ENCODE measurements around the gene CCDC97. TPM values are rescaled to one million over a fixed set of nuclear protein-coding genes. Genes with fewer than 3 reads are reported as not detected.
A peak's percentile ranks its signal among the peaks of the same experiment; 100 is the strongest.

The CCDC97 gene
- total RNA-seq, 6 donors from 2014 or later: 22.0 to 36.7 (median 27.0) TPM

- H3K36me3 ChIP-seq: peaks cover 14 to 25% (median 21%) of the 10 kb centered on the region in 4 donors
- peak overlapping the region; percentile 62 to 98 (median 76) for H3K4me3 ChIP-seq
- peak overlapping the region; percentile 95 to 100 (median 100) for H3K27ac ChIP-seq
- H3K27me3 ChIP-seq: no peaks in the 10 kb centered on the region
- WGBS, 2 donors: 0% methylated on average over 35 to 36 of the region's 75 CpGs
- ATAC-seq (ENCODE audit: low FRiP score in 2 of 2) (peak in 1 of 2 donors; percentile 1), DNase-seq (peak; percentile 50 to 64)
- peaks cover 30 to 40% (median 34%) of the 10 kb centered on the region in 4 donors for H3K4me1 ChIP-seq
- H3K9me3 ChIP-seq: no peaks in the 10 kb centered on the region
- TF ChIP-seq, protein P1, sequence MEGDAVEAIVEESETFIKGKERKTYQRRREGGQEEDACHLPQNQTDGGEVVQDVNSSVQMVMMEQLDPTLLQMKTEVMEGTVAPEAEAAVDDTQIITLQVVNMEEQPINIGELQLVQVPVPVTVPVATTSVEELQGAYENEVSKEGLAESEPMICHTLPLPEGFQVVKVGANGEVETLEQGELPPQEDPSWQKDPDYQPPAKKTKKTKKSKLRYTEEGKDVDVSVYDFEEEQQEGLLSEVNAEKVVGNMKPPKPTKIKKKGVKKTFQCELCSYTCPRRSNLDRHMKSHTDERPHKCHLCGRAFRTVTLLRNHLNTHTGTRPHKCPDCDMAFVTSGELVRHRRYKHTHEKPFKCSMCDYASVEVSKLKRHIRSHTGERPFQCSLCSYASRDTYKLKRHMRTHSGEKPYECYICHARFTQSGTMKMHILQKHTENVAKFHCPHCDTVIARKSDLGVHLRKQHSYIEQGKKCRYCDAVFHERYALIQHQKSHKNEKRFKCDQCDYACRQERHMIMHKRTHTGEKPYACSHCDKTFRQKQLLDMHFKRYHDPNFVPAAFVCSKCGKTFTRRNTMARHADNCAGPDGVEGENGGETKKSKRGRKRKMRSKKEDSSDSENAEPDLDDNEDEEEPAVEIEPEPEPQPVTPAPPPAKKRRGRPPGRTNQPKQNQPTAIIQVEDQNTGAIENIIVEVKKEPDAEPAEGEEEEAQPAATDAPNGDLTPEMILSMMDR (IDR thresholded peaks at IDR 0.05): peak in 1 of 6 experiments; percentile 3
- TF ChIP-seq POLR2A (IDR thresholded peaks at IDR 0.05): no peak
- no peak for TF ChIP-seq POLR2AphosphoS5 (IDR thresholded peaks at IDR 0.05)
These were observed 45.2 kb upstream of the CCDC97 start for GRCh38 chr19:41264581-41265394.

DNA sequence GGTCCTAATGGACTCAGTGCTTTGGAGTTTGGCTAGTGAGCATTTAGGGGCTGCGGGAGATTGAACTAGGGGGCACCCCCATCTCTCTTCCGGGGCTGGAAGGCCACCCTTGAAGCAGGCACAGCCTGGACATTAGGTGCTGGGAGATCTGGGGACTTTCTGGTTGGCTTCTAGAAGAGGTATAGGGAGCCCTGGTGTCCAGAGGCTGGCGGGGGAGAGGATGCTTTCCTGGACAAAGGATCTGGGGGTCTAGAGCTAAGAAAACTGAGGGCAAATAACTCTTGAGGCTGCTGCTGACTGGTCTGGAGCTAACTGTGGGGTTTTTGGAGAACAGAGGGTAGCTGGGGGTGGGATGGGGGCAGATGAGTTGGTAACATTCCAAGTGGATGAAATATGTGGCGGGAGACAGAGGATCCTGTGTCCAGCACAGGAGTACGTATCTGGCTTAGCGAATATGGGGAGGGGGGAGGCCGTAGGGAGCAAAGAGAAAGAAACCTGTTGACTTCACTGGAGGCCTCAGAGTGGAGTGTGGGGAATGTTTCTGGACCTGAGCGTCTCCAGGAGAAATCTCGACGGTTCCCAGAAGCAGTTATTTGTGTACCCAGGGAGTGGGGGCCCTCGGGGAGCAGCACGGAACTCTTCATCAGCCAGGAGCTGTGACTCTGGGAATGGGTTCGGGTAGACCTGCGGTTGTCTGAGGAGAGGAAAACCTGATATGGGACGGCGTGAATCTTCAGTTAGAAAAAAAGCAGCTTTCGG is 44.4 kb upstream of the CCDC97 start:
- H3K36me3 ChIP-seq: peaks cover 22 to 32% (median 28%) of the 10 kb centered on the region in 4 donors
- H3K27me3 ChIP-seq: no peaks in the 10 kb centered on the region
- TF ChIP-seq POLR2AphosphoS5 (IDR thresholded peaks at IDR 0.05): no peak
- TF ChIP-seq POLR2A (IDR thresholded peaks at IDR 0.05): peak in 2 of 4 donors; percentile 31 to 53
- DNase-seq (peak in 1 of 2 donors; percentile 53), ATAC-seq (ENCODE audit: low FRiP score in 2 of 2) (no peak)
- H3K27ac ChIP-seq: peak overlapping the region; percentile 95 to 100 (median 100)
- H3K4me3 ChIP-seq: peak overlapping the region; percentile 62 to 98 (median 76)
- no peaks in the 10 kb centered on the region for H3K9me3 ChIP-seq
- H3K4me1 ChIP-seq: peaks cover 30 to 40% (median 34%) of the 10 kb centered on the region in 4 donors
- WGBS, 2 donors: 13 to 16% methylated on average over 17 of the region's 17 CpGs

DNA sequence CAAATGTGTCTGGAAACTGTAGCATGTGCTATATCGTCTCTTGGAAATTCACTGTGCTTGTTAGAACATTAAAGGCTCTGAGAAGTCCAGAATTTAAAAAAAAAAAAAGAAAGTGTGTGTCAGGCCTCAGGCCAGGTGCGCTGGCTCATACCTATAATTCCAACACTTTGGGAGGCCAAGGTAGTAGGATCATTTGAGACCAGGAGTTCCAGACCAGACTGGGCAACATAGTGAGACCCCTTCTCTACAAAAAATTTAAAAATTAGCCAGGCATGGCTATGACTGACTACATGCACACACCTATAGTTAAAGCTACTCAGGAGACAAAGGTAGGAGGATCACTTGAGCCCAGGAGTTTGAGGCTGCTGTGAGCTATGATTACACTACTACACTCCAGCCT is 40.9 kb upstream of the CCDC97 start:
- peaks cover 24 to 30% (median 27%) of the 10 kb centered on the region in 4 donors for H3K4me1 ChIP-seq
- WGBS, 2 donors: 96 to 99% methylated on average over 2 of the region's 2 CpGs
- no peak for TF ChIP-seq POLR2A (IDR thresholded peaks at IDR 0.05)
- no peaks in the 10 kb centered on the region for H3K27me3 ChIP-seq
- H3K9me3 ChIP-seq: no peaks in the 10 kb centered on the region
- no peak overlapping the region for H3K27ac ChIP-seq
- H3K36me3 ChIP-seq: peaks cover 55 to 66% (median 63%) of the 10 kb centered on the region in 4 donors
- no peak overlapping the region for H3K4me3 ChIP-seq
- ATAC-seq (ENCODE audit: low FRiP score in 2 of 2): no peak
- no peak for DNase-seq

DNA sequence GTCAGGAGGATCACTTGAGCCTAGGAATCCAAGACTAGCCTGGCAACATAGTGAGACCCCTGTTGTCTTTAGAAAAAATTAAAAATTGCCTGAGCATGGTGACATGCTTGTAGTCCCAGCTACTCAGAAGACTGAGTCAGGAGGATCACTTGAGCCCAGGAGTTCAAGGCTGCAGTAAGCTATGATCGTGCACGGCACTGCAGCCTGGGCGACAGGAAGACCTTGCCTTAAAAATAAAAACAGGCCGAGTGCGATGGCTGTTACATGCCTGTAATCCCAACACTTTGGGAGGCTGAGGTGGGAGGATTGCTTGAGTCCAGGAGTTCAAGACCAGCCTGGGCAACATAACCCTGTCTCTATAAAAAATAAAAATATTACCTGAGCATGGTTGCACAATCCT is 40.4 kb upstream of the CCDC97 start:
- no peak overlapping the region for H3K4me3 ChIP-seq
- DNase-seq (no peak), ATAC-seq (ENCODE audit: low FRiP score in 2 of 2) (no peak)
- WGBS, 2 donors: 91 to 95% methylated on average over 5 of the region's 5 CpGs
- no peaks in the 10 kb centered on the region for H3K9me3 ChIP-seq
- no peaks in the 10 kb centered on the region for H3K27me3 ChIP-seq
- H3K4me1 ChIP-seq: peaks cover 24 to 30% (median 27%) of the 10 kb centered on the region in 4 donors
- no peak overlapping the region for H3K27ac ChIP-seq
- TF ChIP-seq, protein P1 (IDR thresholded peaks at IDR 0.05): no peak
- TF ChIP-seq EP300 (IDR thresholded peaks at IDR 0.05) (no peak), POLR2A (IDR thresholded peaks at IDR 0.05) (no peak), POLR2AphosphoS5 (IDR thresholded peaks at IDR 0.05) (no peak)
- H3K36me3 ChIP-seq: peaks cover 60 to 72% (median 68%) of the 10 kb centered on the region in 4 donors

GRCh38 chr19:41273076-41273475 is 36.9 kb upstream of the CCDC97 start:
- DNase-seq (peak in 1 of 2 donors; percentile 35), ATAC-seq (ENCODE audit: low FRiP score in 2 of 2) (no peak)
- H3K27ac ChIP-seq: no peak overlapping the region
- no peaks in the 10 kb centered on the region for H3K27me3 ChIP-seq
- H3K36me3 ChIP-seq: peaks cover 89 to 100% (median 97%) of the 10 kb centered on the region in 4 donors
- H3K4me3 ChIP-seq: no peak overlapping the region
- H3K4me1 ChIP-seq: peaks cover 0 to 2% (median under 1%) of the 10 kb centered on the region in 4 donors
- no peaks in the 10 kb centered on the region for H3K9me3 ChIP-seq
- WGBS, 2 donors: 89 to 94% methylated on average over 6 of the region's 6 CpGs
- TF ChIP-seq, protein P1 (IDR thresholded peaks at IDR 0.05): no peak
- TF ChIP-seq POLR2AphosphoS5 (IDR thresholded peaks at IDR 0.05) (no peak), POLR2A (IDR thresholded peaks at IDR 0.05) (no peak), EP300 (IDR thresholded peaks at IDR 0.05) (no peak)

Measured in upper lobe of left lung (tissue), 6 donors.